Pulmonary artery endothelial cell (primary cell): ENCODE data around the gene RBBP8. TPM values are rescaled to one million over a fixed set of nuclear protein-coding genes. Genes with fewer than 3 reads are reported as not detected.

ENCODE experiments used
- DNase-seq: peaks from one replicate; pipeline ENCODE4 v3.0.0-alpha.2; 2011; ENCODE audit warnings: low read depth, low spot score
- total RNA-seq: library from RNA; depleted of rRNA; stranded (reverse); fragments of >200 nt; gene quantifications from 2 replicates; pipeline ENCODE4 v1.2.3, GENCODE V29; 2014

Gene RBBP8
- total RNA-seq, 1 donor from 2014 or later = 12.5 TPM

- DNase-seq = no peak
These were observed 126.7 kb downstream of the RBBP8 start for GRCh38 chr18:23059541-23060465.

DNA sequence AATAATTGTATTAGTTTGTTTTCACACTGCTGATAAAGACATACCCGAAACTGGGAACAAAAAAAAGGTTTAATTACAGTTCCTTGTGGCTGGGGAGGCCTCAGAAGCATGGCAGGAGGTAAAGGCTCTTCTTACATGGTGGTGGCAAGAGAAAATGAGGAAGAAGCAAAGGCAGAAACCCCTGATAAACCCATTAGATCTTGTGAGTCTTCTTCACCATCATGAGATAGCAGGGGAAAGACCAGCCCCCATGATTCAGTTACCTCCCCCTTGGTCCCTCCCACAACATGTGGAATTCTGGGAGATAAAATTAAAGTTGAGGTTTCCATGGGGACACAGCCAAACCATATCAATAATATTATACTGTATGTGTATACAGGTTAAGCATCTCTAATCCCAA is 128.9 kb downstream of the RBBP8 start:
- no peak for DNase-seq

- no peak for DNase-seq
These were observed 130.4 kb downstream of the RBBP8 start for GRCh38 chr18:23063502-23063901.

GRCh38 chr18:23065234-23065806 is 132.2 kb downstream of the RBBP8 start:
- no peak for DNase-seq

DNA sequence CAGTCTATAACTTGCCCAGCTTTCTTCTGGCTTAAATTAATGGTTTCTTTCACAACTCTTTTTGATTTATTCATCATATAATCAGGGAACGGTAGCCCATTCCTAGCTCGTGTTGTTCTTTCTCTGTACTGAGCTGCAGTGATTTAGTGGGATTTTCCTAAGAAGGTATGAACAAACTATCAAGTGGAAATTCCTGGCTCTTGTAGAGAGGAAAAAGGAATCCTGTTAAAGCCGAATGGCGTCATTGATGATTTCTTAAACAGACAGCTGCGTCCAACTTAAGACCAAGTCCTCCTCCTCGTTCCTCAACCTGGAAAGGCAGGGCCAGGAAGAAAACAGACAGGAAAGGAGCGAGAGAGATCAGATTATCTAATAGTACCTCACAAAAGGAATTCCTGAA is 132.9 kb downstream of the RBBP8 start:
- DNase-seq = no peak

- DNase-seq = no peak
These were observed 133.4 kb downstream of the RBBP8 start for GRCh38 chr18:23066504-23067039.

DNA sequence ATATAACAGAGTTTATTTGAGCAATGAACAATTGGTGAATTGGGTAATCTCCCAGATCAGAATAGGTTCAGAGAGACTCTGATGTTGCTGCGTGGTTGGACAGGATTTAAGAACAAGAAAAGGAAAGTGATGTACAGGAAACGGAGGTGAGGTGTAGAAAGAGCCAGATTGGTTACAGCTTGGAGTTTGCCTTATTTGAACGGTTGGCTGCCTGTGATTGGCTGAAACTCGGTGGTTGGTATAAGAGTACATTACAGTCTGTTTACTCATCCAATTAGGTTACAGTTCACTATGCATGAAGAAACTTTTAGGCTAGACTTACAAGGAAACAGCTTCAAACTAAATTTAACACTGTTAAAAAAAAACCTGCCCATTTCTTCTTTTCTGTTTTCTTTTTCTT is 134.1 kb downstream of the RBBP8 start:
- DNase-seq = no peak

DNA sequence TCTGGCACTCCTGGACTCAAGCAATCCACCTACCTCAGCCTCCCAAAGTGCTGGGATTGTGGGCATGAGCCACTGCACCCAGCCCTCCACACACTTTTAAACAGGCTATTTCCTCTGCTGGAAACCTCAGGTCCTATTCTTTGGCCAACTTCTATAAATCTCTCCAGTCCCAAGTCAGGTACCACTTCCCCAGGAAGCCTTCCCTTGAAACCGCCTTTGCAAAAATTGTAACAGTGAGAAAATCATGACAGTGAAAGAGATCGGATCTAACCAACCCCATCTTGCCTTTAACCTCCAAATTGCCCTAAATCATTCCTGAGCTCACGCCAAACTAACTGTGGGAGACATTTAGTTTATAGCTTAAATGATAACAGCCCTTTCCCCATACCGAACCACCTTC is 134.9 kb downstream of the RBBP8 start:
- DNase-seq = no peak

- no peak for DNase-seq
These were observed 135.6 kb downstream of the RBBP8 start for GRCh38 chr18:23068570-23069310.

DNA sequence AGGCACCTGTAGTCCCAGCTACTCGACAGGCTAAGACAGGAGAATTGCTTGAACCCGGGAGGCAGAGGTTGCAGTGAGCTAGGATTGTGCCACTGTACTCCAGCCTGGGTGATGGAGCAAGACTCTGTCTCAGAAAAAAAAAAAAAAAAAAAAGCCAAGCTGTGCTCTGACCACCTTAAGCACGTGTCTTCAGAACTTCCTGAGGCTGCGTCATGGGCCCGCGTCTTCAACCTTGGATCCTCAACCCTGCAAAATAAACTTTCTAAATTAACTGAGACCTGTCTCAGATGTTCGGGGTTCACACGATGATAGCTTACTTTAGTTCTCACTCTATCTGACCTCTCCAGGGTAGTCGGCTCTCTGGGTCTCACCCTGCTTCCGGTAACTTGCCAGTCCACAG is 136.4 kb downstream of the RBBP8 start:
- no peak for DNase-seq

- no peak for DNase-seq
These were observed 136.8 kb downstream of the RBBP8 start for GRCh38 chr18:23069898-23070297.

- no peak for DNase-seq
These were observed 138.2 kb downstream of the RBBP8 start for GRCh38 chr18:23071285-23071684.

- DNase-seq = no peak
These were observed 139.0 kb downstream of the RBBP8 start for GRCh38 chr18:23072079-23072478.

GRCh38 chr18:23073996-23074606 is 141.0 kb downstream of the RBBP8 start:
- no peak for DNase-seq

Other genes with a start within 250 kb of the RBBP8 start
- gene CABLES1, start 202.2 kb downstream of the RBBP8 start, total RNA-seq = 17.0 and 28.5 TPM in 2 replicates